ENCODE measurements around the gene ANKRD22. TPM values are rescaled to one million over a fixed set of nuclear protein-coding genes. Genes with fewer than 3 reads are reported as not detected.
A peak's percentile ranks its signal among the peaks of the same experiment; 100 is the strongest.

Gene ANKRD22
- total RNA-seq (not detected in 2 replicates), polyA plus RNA-seq (not detected in 2 replicates), polyA minus RNA-seq (not detected in 2 replicates), Bru-seq, nascent RNA (percentile 3 among the genes with signal in this experiment), BruChase-seq, experiment 1, labeled RNA remaining after a 6-hour chase (not detected), BruChase-seq, experiment 2, labeled RNA remaining after a 2-hour chase (not detected)
- polyA plus RNA-seq (2011; cell fraction: cytosol; rRNA removed): not detected in 2 replicates
- polyA plus RNA-seq (2011; cell fraction: nucleus; rRNA removed): not detected in 2 replicates
- polyA plus RNA-seq (2012): not detected in 2 replicates
- not detected for polyA minus RNA-seq (2011; cell fraction: cytosol; rRNA and poly(A)+ RNA removed)
- polyA minus RNA-seq (2011; cell fraction: nucleus; rRNA and poly(A)+ RNA removed): not detected in 2 replicates
- long read RNA-seq: 0 reads

DNA sequence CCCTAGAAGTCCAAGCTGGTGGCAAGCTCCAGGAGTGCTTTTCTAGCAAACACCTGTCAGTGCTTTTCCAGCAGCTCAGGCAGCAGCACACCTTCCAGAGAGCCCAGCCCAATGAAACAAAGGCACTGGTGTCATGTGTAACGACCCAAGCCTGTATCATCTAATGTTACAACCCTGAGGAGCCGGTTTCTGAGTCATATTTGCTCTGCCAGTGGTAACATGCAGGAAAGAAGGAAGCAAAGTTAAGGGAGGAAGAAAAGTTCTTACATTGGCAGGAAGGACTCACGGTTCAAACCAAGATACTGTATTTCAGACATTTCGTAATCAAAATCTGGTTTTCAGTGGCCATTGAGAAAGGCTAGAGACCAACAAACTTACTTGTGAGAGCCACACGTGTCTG, at the start of gene ANKRD22:
Gene ANKRD22 (minus strand): TSS at position 139 of the 400 bp plus-strand sequence. CDS start 237 bp downstream, outside the sequence.
- no TSS peak for BruUV-seq (replicated peaks)

More for the DNA sequence above, at the start of gene ANKRD22:
- H3K36me3 ChIP-seq (ENCODE audit: control insufficient read depth in 2 of 2, extremely low read depth in 1 of 2, insufficient read depth in 2 of 2, low read length in 2 of 2): no peaks in the 10 kb centered on the region
- FAIRE-seq: no peak
- no peak within 1 kb of the TSS for H3K4me3 ChIP-seq (replicated peaks in 1 of 3; ENCODE audit: insufficient read depth in 1 of 3, low read depth in 1 of 3, low read length in 3 of 3)
- H3K4me2 ChIP-seq (ENCODE audit: insufficient read depth, low read length): no peak within 1 kb of the TSS
- H2AFZ ChIP-seq (ENCODE audit: low read depth, low read length): no peak within 1 kb of the TSS
- dilution Hi-C loops (cut with MboI; ENCODE audit: extremely low pct_ligation_motif_present, low sequenced_read_pairs): no loop called here
- no peaks in the 10 kb centered on the region for H4K20me1 ChIP-seq (replicated peaks; ENCODE audit: control insufficient read depth, extremely low read depth, insufficient read depth, low read length)
- no peaks in the 10 kb centered on the region for H3K79me2 ChIP-seq (ENCODE audit: control insufficient read depth, insufficient read depth, low read length)
- POLR2A ChIA-PET: no interaction called here
- no peak within 1 kb of the TSS for H3K27ac ChIP-seq (ENCODE audit: insufficient read depth, low read depth, low read length)
- CTCF ChIA-PET: interaction anchor here (1.2 kb wide), 1 partner anchor 15 kb away, joined by 3 read pairs; no protein-coding TSS in a partner anchor
- H3K4me1 ChIP-seq (ENCODE audit: control insufficient read depth, extremely low read depth, insufficient read depth, low read length): peaks cover 7% of the 10 kb centered on the region
- no peak for DNase-seq (ENCODE audit: low read depth, low spot score)
- no peak within 1 kb of the TSS for H3K9ac ChIP-seq (replicated peaks; ENCODE audit: extremely low read depth, insufficient read depth, low read length)
- H3K9me1 ChIP-seq (replicated peaks; ENCODE audit: control insufficient read depth, extremely low read depth, insufficient read depth, low read length): no peaks in the 10 kb centered on the region
- intact Hi-C loops (cut with micrococcal nuclease): no loop called here
- H3K9me3 ChIP-seq (replicated peaks; ENCODE audit: control insufficient read depth, insufficient read depth, low read length): no peaks in the 10 kb centered on the region
- no peak for TF ChIP-seq POLR2A (IDR thresholded peaks at IDR 0.05; ENCODE audit: low read depth, low read length)
- TF ChIP-seq CTCF (IDR thresholded peaks at IDR 0.05; ENCODE audit: extremely low read depth in 1 of 2, insufficient read depth in 1 of 2, low read depth in 1 of 2, low read length in 2 of 2): no peak
- TF ChIP-seq GATA2 (IDR thresholded peaks at IDR 0.05; ENCODE audit: insufficient read depth, insufficient read length, low read depth, low read length): no peak
- no peak for TF ChIP-seq JUN (IDR thresholded peaks at IDR 0.05; ENCODE audit: borderline replicate concordance, insufficient read depth, insufficient read length, low read depth)
- TF ChIP-seq MYC (IDR thresholded peaks at IDR 0.05; ENCODE audit: low read depth, low read length): no peak
- TF ChIP-seq POLR2AphosphoS5 (IDR thresholded peaks at IDR 0.05; ENCODE audit: insufficient read depth, low read depth, low read length): no peak
- no peak for TF ChIP-seq EZH2 (IDR thresholded peaks at IDR 0.05; ENCODE audit: borderline replicate concordance, low read depth, low read length, severe bottlenecking)
- TF ChIP-seq, protein P1, sequence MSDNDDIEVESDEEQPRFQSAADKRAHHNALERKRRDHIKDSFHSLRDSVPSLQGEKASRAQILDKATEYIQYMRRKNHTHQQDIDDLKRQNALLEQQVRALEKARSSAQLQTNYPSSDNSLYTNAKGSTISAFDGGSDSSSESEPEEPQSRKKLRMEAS (IDR thresholded peaks at IDR 0.05; ENCODE audit: insufficient read depth, insufficient read length): no peak
- TF ChIP-seq FOS (IDR thresholded peaks at IDR 0.05; ENCODE audit: borderline replicate concordance, insufficient read depth, low read length): no peak
- peaks cover 0 to 7% of the 10 kb centered on the region in 2 experiments for H3K27me3 ChIP-seq (ENCODE audit: control insufficient read depth in 2 of 2, insufficient read depth in 2 of 2, low read length in 2 of 2)
